Midbrain (tissue), 1 donor: ENCODE data around the gene IFFO2.
"Not testable (repeated sequence)": the region's sequence is repeated elsewhere in the genome, so short reads cannot be mapped to it uniquely, and the experiment has no call there.

Experiments used
- DNase-seq: peaks from one replicate; lab custom pipeline; 2025; lab: John Stamatoyannopoulos, UW

IFFO2 gene

DNA sequence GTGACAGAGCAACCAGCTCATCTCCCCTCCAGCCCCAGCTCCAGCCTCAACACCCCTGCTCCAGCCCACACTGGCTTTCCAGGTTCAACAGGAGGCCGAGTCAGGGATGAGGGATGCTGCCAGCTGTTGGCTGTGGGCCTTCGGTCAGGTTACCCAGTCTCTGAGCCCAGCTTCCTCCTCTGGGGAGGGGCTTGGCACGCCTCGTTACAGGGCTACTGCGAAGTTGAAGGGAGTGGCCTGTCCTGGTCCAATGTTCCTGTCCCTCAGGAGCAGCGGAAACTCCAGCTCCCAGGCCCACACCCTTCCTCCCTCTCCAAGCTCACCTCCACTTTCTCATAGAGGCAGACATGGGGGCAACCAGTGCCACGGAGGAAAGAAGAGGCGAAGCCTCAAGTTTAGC is 81.9 kb downstream of the IFFO2 start:
- DNase-seq = no peak

DNA sequence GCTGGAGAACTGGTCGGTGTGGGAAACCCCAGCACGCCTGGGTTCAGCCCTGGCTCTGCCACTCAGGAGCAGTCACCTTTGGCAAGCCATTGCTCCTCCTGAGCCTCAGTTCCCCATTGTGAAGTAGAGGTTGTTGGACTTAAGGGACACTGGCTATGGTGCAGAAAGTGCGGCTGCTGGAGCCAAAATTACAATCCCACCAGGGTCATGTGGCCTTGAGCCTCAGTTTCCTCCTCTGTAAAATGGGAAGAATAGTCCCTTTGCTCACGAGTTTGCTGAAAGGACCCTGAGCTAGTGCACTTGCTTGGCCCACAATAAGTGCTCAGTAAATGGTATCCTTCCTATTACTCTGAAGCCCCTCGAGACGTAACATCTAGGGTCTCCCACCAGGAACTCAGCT is 82.4 kb downstream of the IFFO2 start:
- no peak for DNase-seq

DNA sequence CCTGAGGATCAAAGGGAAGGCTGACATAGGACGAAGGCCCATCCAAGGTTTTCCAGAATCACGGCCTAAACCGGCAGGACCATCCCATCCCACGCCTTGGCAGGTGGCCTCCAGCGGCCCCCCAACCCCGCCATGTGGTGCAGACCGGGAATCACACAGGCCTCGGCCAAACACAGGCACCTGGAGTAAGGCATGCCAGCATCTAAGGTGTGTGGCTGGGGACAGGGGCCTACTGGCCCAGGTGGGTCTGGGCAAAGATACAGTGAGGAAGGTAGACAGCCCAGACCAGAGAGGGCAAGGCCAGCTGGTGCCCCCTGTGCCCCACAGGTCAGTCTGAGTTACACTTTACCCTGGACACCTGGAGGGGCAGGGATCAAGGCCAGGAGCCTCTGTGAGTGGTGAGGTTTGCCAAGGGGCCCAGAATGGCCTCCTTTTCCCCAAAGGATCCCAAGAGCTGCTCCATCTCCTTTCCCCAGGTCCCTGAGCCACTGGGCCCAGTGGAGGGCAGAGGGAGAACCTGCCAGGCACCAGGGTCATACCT is 84.3 kb downstream of the IFFO2 start:
- no peak for DNase-seq

DNA sequence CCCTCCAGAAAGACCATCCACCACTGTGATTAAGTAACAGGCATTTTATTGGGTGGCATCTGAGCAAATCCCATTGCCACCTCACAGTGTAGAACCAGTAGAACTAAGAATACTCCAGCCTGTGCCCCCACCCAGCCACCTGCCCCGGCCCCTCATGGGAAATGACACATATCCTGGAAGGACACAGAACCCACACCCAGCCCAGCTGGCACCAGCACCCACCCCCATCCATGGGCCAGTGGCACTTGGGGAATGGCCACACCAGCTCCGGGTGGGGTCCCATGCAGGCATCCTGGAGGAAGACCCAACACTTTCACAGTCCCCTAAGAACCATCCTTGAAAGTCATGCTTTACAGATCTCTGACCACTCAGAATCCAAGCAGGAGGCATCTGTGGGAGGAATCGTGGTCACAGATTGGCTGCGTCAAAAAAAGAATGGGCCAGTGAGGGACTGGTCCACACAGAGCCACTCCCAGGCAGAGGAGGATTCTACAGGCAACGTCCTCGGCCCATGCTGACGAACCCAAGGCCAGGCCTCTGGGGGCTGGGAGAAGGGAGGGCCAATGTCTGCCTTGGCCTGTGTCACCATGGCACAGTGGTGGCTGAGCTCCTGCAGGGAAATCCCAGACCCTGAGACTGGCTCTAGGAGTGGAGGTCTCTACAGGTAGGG is 84.9 kb downstream of the IFFO2 start:
- DNase-seq = no peak

DNA sequence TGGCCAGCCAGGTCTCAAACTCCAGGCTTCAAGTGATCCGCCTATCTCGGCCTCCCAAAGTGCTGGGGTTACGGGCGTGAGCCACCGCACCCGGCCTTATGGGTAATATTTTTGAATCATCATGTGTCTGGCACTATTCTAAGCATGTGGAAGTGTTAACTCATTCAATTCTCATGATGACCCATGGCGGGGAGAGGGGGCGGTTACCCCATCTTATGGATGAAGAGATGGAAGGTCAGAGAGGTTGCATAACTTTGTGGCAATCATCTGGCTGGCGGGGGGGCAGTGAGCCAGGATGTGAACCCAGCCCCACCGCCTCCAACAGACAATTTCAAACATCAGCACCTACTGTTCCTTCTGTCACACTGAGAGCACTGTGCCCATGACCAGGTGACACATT is 85.5 kb downstream of the IFFO2 start:
- no peak for DNase-seq

DNA sequence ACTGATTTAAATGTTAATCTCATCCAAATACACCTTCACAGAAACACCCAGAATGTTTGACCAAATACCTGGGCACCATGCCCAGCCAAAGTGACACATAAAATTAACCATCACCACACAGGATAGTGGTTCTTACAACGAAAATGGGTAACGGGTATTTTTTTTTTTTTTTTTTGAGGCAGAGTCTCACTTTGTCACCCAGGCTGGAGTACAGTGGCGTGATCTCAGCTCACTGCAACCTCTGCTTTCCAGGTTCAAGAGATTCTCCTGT is 85.9 kb downstream of the IFFO2 start:
- DNase-seq = not testable (repeated sequence)

DNA sequence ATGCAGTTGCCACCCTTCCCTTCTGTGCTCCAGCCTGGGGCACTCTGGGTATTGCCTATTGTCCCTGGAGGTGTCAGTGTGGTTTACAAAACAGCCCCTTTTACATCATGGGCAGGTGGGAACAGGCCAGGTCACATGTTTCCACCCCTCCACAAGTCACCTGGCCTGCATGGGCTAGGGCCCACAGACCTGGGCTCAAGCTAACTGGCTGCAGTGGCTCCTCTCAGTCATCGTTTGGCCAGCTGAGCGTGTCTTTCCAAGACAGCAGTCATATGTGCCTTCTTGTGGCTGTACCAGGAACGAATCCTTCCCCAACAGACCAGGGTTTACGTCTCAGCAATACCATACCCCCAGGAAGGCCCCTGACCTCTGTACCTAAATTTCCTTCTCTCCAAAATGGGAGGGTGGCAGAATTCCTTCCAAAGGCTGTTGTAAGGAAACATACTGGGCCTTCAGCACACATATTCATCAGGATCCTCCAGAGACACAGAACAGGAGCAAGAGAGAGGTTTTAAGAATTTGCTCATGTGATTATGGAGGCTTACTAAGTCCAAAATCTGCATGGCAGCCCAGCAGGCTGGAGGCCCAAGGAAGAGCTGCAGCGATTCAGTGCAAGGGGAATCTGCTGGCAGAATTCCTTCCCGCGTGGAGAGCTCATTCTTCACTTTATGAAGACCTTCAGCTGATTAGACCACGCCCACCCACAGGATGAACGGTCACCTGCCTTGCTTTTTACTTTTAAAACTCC is 86.5 kb downstream of the IFFO2 start:
- DNase-seq = no peak

DNA sequence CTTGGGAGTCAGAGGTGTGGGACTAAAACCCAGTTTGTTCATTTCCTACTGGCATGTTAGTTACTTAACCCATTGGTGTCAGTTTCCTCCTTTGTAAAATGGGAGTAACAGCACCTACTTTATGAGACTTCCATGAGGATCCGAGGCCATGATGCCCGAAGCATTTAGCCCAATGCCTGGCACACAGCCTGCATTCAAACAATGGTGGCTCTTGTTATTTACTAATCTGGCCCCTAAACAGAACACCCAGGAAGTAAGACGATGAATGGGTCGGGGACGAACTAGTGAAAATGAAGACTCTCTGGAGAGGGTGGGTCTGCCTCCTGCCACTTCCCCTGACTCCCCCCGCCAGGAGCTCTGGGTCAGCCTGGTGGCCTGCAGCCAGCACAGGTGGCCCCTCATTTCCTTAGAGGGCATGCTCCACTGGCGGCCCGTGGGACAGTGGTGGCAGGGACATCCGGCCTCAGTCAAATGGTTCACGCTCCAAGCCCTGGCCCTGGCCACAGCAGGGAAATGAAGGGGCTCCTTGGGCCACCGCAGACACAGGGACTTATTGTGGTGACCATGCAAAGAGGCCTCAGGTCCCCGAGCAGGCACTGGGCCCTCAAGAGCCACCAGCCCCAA is 87.6 kb downstream of the IFFO2 start:
- DNase-seq = peak; percentile 40

DNA sequence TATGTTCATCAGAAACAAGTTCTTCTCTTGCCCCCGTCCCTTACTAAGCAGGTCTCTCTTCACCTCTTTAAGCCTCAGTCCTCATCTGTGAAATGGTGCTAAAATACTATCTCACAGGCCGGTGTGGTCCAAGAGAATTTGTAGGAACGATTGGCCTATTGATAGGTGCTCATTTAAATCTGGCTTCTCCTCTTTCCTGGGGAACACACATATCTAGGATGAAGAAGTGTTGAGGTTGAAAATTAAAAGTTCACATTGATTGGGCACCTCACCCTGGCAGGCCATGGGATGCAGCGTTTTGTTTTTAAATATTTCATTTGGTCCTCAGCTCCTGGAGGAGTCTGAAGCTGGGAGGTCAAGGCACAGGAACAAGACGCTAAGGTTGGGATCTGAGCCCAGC is 88.1 kb downstream of the IFFO2 start:
- DNase-seq = no peak

DNA sequence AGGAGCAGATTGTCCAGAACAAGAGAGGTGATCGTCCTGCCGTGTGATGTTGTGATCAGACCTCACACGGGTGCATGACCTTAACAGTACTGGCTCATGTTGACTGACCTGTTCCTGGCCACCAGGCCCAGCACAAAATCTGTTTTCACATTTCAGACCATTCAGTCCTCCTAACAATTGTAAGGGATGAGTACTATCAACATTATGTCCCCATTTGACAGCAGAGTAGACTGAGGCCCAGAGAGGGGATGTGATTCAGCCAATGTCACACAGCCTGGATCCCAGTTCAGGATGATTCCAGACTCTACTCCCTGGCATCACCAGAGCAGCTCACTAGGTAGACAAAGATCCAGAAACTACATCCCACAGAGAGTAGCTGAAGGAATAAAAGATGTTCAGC is 89.6 kb downstream of the IFFO2 start:
- DNase-seq = no peak

DNA sequence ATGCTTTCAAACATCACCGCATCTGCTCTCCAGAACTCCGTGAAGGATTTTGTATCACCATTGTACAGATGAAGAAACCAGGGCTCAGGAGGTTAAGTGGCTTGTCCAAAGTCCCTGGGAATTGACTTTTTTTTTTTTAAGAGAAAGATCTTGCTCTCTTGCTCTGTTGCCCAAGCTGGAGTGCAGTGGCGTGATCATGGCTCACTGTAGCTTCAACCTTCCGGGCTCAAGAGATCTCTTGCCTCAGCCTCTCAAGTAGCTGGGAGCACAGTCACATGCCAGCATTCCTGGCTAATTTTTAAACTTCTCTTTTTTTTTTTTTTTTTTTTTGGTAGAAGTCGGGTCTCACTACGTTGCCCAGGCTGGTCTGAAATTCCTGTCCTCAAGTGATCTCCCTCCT is 90.2 kb downstream of the IFFO2 start:
- no peak for DNase-seq

DNA sequence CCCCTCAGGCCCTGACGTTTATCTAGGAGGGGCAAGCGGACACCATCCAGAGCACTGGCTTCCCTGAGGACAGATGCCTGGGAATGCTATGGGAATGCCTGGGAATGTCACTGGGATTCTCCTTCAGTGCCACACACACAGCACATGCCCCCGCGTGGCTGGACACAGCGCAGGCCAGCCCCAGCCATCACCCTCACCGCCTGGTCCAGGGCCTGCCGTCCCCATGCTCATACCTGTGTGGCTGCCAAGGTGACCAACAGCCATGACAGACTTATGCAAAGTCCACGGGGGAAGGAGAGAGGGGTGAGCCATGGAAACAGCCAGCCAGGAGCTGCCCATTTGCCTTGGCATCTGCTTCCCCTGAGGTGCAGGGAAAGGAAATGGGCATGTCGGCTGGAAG is 91.3 kb downstream of the IFFO2 start:
- DNase-seq = no peak

DNA sequence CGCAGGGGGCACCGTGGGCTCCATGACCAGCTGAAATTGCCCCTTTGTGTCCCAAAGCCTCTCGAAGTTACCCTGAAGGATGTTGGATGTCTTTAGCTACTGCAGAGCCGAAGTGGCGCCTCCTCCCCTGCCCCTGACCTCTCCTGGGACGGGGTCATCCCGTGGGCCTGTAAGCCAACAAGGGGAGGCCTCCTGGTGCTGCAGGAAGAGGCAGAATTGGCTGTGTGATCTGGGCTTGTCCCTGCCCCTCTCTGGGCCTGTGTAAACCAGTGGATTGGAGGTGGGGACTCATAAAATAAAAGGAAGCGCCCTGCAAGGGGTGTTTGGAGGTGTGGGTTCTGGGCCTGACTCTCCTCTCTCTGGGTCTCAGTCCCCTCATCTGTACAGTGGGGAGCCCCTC is 94.9 kb downstream of the IFFO2 start:
- no peak for DNase-seq

DNA sequence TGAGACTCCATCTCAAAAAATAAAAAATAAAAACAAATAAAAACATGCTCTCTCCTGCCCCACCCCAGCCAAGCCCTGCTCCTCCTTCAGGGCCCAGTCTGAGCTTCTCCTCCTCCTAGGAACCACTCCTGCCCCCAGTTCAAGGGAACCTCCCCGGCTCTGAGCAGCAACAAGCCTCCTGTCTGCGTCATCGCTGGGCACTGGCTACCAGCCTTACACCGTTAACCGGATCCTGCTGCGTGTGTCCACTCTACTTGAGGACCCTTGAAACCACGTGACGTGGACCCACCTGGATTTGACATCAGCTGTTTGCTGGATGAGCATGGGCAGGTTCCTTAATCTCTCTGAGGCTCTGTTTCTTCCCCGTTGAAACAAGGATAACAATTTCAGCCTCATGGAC is 95.4 kb downstream of the IFFO2 start:
- no peak for DNase-seq

DNA sequence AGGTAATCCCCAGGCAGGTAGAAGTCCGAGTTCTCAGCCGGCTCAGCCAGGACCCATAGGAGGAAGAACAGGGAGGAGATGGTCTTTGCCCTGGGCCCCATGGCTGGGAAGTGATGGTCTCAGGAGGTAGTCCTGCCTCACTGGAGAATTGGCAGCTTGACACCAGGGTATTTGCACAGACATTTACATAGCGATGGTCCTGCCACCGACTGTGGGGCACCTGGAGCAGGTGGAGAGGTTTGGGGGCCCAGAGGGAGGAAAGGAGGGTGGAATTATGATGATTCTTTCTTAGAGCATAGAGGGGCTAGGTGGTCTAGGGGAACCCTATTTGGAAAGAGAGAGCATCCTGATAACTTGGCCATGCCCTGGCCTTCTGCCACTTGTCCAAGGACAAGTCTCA is 96.9 kb downstream of the IFFO2 start, which contains the start of gene TAS1R2:
Gene TAS1R2 (minus strand): TSS at position 101 of the 400 bp plus-strand sequence. CDS start 0 bp downstream, at position 101.
- no peak for DNase-seq

DNA sequence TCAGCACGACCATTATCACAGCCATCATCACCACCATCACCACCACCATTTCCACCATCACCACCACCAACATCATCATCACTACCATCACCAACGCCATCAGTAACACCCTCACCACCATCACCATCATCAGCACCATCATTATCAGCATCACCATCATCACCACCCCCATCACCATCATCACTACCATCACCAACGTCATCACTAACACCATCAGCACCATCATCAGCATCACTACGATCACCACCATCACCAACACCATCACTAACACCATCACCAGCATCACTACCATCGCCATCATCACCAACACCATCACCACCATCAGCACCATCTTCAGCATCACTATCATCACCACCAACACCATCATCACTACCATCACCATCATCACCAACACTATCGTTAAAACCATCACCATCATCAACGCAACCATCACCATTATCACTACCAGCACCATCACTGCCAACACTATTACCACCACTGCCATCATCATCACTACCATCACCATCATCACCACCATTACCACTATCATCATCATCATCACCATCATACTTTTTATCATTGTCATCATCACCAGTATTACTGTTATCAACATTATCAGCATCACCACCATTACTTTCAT is 98.3 kb downstream of the IFFO2 start:
- DNase-seq = no peak

DNA sequence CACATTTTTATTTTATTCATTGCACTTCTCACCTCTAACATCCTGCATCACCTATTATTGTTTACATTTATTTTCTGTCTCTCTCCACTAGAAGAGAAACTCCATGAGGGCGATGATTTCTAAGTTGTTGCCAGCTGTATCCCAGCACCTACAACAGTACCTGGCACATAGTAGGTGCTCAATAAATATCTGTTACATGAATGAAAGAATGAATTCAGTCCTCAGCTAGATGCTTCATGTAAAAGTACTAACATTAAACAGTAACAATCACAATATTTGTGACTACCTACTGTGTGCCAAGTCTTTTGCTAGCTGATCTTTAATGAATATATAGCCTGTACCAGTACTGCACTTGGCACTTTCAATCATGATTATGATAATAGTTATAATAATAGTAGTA is 100.0 kb downstream of the IFFO2 start:
- DNase-seq = no peak

DNA sequence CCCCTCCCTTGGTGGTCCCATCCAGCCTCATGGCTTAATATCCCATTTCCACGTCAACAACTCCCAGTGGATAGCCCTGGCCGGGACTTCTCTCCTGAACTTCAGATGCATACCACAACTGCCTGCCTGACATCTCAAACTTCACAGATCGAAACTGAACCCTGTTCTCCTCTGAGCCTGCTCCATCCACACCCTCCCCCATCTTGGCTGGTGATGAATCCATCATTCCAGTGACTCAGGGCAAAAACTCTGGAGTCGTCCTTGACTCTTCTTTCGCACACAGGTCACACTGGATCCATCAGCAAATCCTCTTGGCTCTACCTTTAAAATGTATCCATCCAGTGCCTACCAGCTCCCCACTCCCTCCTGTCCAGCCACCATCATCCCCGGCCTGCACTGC is 100.9 kb downstream of the IFFO2 start:
- DNase-seq = no peak

DNA sequence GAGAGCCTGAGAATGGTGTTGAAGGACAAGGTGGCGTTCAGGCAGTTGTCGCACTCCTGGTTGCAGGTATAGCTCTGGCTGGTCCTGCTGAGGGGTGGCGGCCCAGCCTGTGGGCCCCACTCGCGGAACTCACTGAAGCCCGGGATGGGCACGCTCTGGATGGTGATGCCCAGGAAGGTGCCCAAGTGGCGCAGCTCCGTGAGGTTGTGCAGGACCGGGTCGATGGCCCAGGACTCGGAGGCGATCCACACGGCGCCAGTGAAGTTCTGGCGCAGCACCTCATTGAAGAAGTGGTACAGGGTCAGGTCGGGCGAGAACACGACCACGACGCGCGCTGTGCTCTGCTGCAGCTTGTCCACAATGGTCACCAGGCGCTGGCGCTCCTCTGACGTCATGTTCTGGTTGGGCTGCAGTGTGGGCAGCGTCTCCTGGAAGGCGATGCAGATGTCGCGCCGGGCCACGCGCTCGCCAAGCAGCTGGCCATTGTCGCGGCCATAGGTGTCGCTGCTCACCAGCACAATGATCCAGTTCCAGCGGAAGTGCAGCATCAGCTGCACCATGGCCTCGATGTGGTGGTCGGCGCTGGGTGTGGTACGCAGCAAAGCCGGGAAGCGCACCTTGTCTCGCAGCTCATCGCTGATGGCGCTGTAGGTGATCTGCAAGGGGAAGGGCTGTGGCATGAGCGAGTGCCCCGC is 102.0 kb downstream of the IFFO2 start:
- no peak for DNase-seq
